Measurements from ENCODE around the gene EIF3K. TPM values are rescaled to one million over a fixed set of nuclear protein-coding genes. Genes with fewer than 3 reads are reported as not detected.
"Not testable (repeated sequence)": the region's sequence is repeated elsewhere in the genome, so short reads cannot be mapped to it uniquely, and the experiment has no call there.

EIF3K gene
- total RNA-seq, 1 donor from 2014 or later: 274 TPM

- H3K4me3 Mint-ChIP-seq: peak overlapping the region; percentile 100
- H3K36me3 Mint-ChIP-seq: peaks cover 12% of the 10 kb centered on the region
- TF ChIP-seq, protein P1, sequence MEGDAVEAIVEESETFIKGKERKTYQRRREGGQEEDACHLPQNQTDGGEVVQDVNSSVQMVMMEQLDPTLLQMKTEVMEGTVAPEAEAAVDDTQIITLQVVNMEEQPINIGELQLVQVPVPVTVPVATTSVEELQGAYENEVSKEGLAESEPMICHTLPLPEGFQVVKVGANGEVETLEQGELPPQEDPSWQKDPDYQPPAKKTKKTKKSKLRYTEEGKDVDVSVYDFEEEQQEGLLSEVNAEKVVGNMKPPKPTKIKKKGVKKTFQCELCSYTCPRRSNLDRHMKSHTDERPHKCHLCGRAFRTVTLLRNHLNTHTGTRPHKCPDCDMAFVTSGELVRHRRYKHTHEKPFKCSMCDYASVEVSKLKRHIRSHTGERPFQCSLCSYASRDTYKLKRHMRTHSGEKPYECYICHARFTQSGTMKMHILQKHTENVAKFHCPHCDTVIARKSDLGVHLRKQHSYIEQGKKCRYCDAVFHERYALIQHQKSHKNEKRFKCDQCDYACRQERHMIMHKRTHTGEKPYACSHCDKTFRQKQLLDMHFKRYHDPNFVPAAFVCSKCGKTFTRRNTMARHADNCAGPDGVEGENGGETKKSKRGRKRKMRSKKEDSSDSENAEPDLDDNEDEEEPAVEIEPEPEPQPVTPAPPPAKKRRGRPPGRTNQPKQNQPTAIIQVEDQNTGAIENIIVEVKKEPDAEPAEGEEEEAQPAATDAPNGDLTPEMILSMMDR (conservative IDR thresholded peaks at IDR 0.05): no peak
- peaks cover 12% of the 10 kb centered on the region for H3K4me1 Mint-ChIP-seq (ENCODE audit: unreplicated experiment)
- no peaks in the 10 kb centered on the region for H3K27me3 Mint-ChIP-seq
- DNase-seq (ENCODE audit: extremely low spot score, unreplicated experiment): no peak
- peak overlapping the region; percentile 98 for H3K27ac Mint-ChIP-seq
- no peaks in the 10 kb centered on the region for H3K9me3 Mint-ChIP-seq
Measured at GRCh38 chr19:38619361-38620174, 580 bp downstream of the EIF3K start.

- Mint-ChIP-seq H3K27me3 (no peaks in the 10 kb centered on the region), H3K4me3 (no peak overlapping the region), H3K9me3 (no peaks in the 10 kb centered on the region), H3K27ac (no peak overlapping the region), H3K4me1 (ENCODE audit: unreplicated experiment) (peaks cover 1% of the 10 kb centered on the region), H3K36me3 (peaks cover 15% of the 10 kb centered on the region)
- no peak for DNase-seq (ENCODE audit: extremely low spot score, unreplicated experiment)
- TF ChIP-seq, protein P1 (conservative IDR thresholded peaks at IDR 0.05): no peak
Measured at GRCh38 chr19:38624822-38625221, 5.8 kb downstream of the EIF3K start.

DNA sequence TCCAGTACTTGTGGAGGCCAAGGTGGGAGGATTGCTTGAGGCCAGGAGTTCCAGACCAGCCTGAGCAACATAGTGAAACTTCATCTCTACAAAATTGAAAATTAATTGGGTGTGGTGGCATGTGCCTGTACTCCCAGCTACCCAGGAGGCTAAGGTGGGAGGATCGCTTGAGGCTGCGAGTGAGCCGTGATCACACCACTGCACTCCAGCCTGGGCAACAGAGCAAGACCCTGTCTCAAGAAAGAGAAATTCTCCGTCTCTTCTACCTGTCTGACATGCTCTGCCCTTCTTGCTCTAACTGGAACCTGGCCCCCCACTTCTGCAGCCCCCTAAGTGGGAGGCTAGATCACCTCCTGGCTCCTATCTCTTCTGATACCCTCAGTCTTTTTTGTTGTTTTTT, 7.4 kb downstream of the EIF3K start:
- TF ChIP-seq, protein P1 (conservative IDR thresholded peaks at IDR 0.05): no peak
- no peak for DNase-seq (ENCODE audit: extremely low spot score, unreplicated experiment)
- H3K27ac Mint-ChIP-seq: no peak overlapping the region
- no peaks in the 10 kb centered on the region for H3K9me3 Mint-ChIP-seq
- peaks cover 15% of the 10 kb centered on the region for H3K36me3 Mint-ChIP-seq
- no peaks in the 10 kb centered on the region for H3K27me3 Mint-ChIP-seq
- H3K4me3 Mint-ChIP-seq: no peak overlapping the region
- H3K4me1 Mint-ChIP-seq (ENCODE audit: unreplicated experiment): peaks cover 5% of the 10 kb centered on the region

DNA sequence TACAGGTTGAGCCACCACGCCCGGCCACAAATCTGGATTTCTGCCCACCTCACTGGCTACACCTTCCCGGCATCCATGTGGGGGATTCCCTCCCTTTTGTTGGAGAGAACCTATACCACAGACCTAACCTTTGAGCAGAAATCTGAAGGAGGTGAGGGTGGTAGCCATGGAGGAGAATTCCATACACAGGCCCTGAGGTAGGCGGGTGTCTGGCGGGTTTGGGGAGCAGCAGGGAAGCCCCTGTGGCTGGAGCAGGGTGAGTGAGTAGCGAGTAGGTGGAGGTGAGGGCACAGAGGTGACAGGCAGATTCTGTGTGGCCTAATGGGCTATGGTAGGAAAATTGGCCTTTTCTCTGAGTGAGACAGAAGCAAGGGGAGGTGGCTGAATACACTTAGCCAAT, 10.6 kb downstream of the EIF3K start:
- H3K9me3 Mint-ChIP-seq: no peaks in the 10 kb centered on the region
- DNase-seq (ENCODE audit: extremely low spot score, unreplicated experiment): no peak
- no peak overlapping the region for H3K4me3 Mint-ChIP-seq
- peaks cover 14% of the 10 kb centered on the region for H3K4me1 Mint-ChIP-seq (ENCODE audit: unreplicated experiment)
- H3K27ac Mint-ChIP-seq: no peak overlapping the region
- TF ChIP-seq, protein P1 (conservative IDR thresholded peaks at IDR 0.05): no peak
- no peaks in the 10 kb centered on the region for H3K27me3 Mint-ChIP-seq
- H3K36me3 Mint-ChIP-seq: peaks cover 22% of the 10 kb centered on the region

GRCh38 chr19:38631301-38631700, 12.3 kb downstream of the EIF3K start:
- H3K36me3 Mint-ChIP-seq: peaks cover 22% of the 10 kb centered on the region

GRCh38 chr19:38631811-38632475, 13.0 kb downstream of the EIF3K start:
- not testable (repeated sequence) for H3K27me3 Mint-ChIP-seq; DNase-seq (ENCODE audit: extremely low spot score, unreplicated experiment); H3K4me3 Mint-ChIP-seq; H3K9me3 Mint-ChIP-seq
- Mint-ChIP-seq H3K36me3 (peaks cover 22% of the 10 kb centered on the region), H3K27ac (peak overlapping the region; percentile 77), H3K4me1 (ENCODE audit: unreplicated experiment) (peaks cover 22% of the 10 kb centered on the region)

More at GRCh38 chr19:38631301-38631700, 12.3 kb downstream of the EIF3K start:
- not testable (repeated sequence) for H3K4me3 Mint-ChIP-seq; H3K9me3 Mint-ChIP-seq; H3K27me3 Mint-ChIP-seq; DNase-seq (ENCODE audit: extremely low spot score, unreplicated experiment)
- peaks cover 18% of the 10 kb centered on the region for H3K4me1 Mint-ChIP-seq (ENCODE audit: unreplicated experiment)
- H3K27ac Mint-ChIP-seq: peak overlapping the region; percentile 77

Data from type B pancreatic cell (in vitro differentiated cells).